Hematopoietic multipotent progenitor cell (in vitro differentiated cells): ENCODE measurements around the gene CDK1. TPM values are rescaled to one million over a fixed set of nuclear protein-coding genes. Genes with fewer than 3 reads are reported as not detected.
"Not testable (repeated sequence)": the region's sequence is repeated elsewhere in the genome, so short reads cannot be mapped to it uniquely, and the experiment has no call there.

Experiments used
- DNase-seq, 3 donors: peaks; one replicate each; pipeline ENCODE4 v3.0.0-alpha.2; 2011 to 2015; ENCODE audit warnings: low read depth in 2 of 3, low spot score in 2 of 3
- total RNA-seq: library from RNA; depleted of rRNA; stranded (reverse); fragments of >200 nt; gene quantifications from one replicate; pipeline ENCODE4 v1.2.3, GENCODE V29; 2012

The CDK1 gene
- total RNA-seq, 1 donor: 1.6 TPM

DNA sequence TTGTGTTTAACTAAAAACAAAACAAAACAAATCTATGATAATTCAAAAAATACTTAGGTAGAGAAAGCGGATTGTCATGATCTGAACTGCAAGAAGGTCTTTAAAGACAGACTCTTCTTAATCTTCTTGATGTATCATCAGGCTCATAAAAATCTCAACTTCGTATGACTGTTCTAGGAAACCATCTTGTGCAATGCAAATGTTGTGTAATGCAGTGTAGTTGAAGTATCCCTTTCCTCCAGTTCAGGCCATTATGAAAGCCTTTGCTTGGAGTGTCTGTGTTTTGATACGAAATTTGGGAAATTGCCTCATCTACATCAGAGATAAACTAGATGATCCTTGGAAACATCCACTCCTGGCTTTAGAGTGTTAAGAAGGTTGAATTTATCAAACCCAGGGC lies 30.9 kb downstream of the CDK1 start:
- DNase-seq: no peak

DNA sequence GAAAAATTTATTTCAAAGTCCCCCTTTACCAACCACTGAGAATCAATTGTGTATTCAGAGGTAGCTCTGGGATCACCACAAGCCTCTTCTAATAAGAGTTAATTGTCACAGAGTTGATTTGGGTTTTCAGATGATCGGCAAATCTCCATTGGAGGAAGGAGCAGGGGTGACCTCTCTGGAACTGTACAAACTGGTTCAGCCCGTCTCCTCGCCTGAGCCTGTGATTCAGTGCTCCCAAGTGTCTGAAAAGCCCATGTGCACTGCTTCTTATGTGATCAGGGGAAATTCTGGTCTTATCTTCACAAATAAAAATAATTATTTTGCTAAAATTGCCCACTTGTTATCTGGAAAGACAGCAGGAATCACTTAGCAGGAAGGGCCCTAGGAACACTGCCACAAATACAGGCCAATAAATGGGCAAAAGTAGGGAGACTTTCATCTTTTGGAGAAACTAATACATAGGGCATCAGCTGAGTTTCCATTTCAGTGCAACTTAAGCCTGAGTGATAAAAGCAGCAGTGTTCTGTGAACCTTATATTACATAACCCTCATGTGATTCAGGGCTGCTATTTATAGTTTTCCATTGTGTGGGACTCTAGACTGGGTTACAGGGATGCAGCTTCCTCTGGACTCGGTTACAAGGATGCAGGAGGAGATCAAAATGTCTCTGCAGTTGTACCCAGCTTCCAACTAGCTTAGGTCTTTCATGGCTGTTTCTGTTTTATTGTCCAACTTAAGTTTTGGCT lies 32.3 kb downstream of the CDK1 start:
- no peak for DNase-seq

- peak; percentile 5 to 86 (median 72) for DNase-seq
These were observed 38.5 kb downstream of the CDK1 start for GRCh38 chr10:60816628-60817397.

GRCh38 chr10:60817398-60817805 lies 39.1 kb downstream of the CDK1 start:
- no peak for DNase-seq

DNA sequence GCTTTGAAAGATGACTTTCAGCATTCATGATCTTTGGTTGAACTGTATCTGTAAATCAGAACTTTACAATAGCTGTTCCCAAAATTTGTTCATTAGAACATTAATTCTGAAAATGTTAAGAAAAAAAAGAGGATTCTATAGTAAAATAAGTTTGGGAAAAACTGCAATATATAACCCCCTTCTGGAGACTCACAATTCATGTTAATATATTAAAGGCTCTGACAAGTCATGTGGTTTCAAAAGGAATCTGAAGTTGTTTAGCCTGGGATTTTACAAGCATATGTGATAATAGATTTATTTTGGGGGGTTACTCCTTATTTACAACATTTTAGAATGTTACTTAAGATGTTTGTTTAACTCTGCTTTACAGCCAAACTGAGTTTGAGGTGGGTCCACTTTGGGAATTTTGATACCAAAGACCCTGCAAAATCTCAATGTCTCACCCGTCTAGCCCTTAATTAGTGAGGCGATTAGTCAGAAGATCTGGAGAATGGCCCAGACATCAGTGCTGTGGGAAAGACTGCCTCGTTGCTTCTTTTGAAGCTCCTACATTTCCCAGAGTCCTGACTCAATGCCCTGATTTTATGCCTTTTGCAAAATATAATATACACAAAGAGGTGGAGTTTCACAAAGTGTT lies 40.0 kb downstream of the CDK1 start:
- no peak for DNase-seq

DNA sequence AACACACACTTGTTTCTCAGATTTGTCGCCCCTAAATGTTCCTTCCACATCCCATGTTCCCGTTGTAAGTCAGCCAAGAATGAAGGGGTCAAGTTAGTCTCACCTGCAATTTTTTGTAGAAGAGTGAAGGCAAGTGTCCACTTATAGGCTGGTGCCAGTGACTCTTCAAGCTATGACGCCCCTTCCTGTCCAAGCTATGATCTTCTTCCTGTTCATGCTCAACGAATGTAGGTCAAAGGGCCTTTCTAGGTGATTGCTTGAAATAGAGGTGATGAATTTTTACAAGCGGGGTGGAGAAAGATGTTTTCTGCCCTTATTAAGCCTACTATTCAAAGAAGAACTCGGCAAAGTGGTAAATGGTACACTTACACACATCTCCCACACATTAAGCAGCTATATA lies 41.0 kb downstream of the CDK1 start:
- no peak for DNase-seq

GRCh38 chr10:60820093-60820754 lies 41.9 kb downstream of the CDK1 start:
- peak in 2 of 3 donors; percentile 21 to 39 for DNase-seq

DNA sequence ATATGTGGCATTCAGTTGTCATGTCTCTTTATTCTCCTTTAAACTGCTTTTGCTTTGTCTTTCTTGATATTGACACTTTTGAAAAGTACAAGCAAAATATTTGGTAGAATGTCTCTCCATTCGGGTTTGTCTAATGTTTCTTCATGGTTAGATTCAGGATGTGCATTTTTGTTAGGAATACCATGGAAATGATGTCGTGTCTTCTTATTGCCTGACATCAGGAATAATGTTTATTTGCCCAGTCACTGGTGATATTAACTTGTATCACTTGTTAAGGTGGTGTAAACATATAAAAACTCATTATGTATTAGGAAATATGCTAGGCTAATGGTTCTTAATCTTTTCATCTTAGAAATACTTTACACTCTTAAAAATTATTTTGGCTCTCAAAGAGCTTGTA lies 43.4 kb downstream of the CDK1 start:
- no peak for DNase-seq

DNA sequence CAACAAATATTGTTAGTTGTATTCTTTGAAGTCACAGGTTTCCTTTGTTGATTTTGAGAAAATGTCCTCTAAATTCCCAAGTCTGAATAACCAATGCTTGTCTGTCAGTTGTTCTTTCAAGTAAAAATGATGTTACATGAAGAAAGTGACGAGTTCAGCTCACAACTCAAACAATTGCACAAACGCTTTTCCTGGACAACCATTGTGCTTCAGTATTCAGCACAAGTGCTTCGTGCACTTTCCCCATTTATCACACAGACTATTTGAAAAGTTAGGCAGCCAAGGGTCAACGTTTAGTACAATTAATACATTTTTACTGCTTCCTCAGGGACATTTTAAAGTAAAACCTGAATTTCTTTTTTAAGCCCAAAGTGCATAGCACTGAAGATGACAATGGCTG lies 44.5 kb downstream of the CDK1 start:
- no peak for DNase-seq

DNA sequence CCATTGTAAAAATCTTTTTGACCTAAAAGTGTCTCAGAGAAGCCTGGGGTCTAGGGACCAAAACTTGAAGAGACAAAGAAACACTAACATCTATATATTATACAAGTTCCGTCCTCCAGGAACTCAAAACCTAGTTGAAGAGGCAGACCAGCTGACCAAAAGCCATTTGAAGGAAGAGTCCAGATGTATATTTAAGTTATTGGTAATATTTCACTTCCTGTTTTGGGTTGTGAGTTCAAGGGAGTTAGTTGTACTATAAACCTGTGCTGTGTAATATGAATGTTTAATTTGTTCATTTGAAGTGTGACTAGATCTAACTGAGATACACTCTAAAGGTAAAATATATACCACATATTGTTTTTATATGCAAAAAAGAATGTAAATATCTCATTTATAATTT lies 45.0 kb downstream of the CDK1 start:
- no peak for DNase-seq

- DNase-seq: no peak
These were observed 47.2 kb downstream of the CDK1 start for GRCh38 chr10:60825520-60825919.

GRCh38 chr10:60827791-60828488 lies 49.7 kb downstream of the CDK1 start:
- DNase-seq: no peak

GRCh38 chr10:60828489-60828852 lies 50.2 kb downstream of the CDK1 start:
- no peak for DNase-seq

DNA sequence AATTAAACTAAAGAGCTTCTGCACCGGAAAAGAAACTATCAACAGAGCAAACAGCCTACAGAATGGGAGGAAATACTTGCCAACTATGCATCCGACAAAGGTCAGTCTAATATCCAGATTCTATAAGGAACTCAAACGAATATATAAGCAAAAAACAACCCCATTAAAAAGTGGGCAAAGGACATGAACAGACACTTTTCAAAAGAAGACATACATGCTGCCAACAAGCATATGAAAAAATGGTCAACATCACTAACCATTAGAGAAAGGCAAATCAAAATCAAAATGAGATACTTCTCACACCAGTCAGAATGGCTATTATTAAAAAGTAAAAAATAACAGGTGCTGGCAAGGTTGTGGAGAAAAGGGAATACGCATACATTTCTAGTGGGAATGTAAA lies 53.9 kb downstream of the CDK1 start:
- not testable (repeated sequence) for DNase-seq

DNA sequence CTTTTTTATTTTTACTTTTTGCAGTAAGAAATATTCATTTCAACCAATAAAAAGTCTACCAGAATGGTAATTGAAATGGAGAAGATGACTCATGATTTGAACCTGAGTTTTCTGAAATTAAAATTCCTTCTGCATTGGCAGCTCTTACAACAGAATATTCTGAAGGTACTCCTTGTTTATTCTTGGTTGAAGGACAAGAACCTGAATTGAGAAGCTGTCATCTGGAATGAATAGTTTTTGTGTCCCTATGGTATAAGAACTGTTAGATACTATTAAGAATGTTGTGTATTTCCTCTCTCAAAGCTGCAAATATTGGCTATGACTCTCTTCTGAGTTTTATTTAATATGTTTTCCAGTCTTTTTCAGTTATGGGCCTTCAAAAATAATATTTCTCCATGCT lies 56.1 kb downstream of the CDK1 start:
- no peak for DNase-seq

DNA sequence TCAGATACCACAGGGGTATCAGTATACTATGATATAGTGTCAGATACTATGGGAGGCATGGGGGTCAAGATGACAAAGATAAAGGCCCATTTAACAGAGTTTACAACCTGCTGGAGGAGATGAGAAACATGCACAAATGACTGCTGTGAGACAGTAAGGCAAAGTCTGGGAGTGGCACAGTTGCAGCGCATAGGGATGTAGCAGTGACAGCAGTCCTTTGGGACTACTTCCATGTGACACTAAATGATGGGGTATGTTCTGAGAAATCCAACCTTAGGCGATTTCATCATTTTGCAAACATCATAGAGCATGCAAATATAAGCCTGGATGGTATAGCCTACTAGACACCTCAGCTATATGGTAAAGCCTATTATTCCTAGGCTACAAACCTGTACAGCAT lies 56.8 kb downstream of the CDK1 start:
- no peak for DNase-seq

- not testable (repeated sequence) for DNase-seq
These were observed 62.9 kb downstream of the CDK1 start for GRCh38 chr10:60841227-60841626.

DNA sequence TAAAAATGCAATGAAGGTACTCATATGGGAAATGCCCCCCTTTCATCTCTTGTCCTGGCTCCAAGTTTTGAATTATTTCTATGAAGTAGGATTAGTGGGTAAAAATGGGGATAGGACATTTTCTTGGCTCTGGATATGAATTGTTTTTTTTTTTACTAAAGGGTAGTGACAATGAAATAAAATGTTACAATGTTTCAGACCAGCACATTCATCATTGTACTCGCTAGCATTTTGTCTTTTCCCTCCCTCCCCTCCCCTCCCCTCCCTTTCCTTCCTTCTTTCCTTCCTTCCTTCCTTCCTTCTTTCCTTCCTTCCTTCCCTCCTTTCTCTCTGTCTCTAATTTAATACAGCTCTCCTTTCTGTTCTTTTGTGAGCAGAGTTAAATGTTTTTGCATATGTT lies 64.4 kb downstream of the CDK1 start:
- no peak for DNase-seq
